ENCODE data around the gene TAF1.
"Not testable (repeated sequence)": the region's sequence is repeated elsewhere in the genome, so short reads cannot be mapped to it uniquely, and the experiment has no call there.

Gene TAF1

DNA sequence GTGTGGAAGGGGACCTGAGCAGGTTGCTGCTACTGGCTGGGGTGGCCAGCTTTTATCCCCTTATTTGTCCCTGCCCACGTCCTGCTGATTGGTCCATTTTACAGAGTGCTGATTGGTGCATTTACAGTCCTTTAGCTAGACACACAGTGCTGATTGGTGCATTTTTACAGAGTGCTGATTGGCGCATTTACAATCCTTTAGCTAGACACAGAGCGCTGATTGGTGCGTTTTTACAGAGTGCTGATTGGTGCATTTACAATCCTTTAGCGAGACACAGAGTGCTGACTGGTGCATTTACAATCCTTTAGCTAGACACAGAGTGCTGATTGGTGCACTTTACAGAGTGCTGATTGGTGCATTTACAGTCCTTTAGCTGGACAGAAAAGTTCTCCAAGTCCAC is 135.9 kb downstream of the TAF1 start:
- H3K4me3 Mint-ChIP-seq, CTCF ChIA-PET, H3K36me3 Mint-ChIP-seq, H3K4me1 Mint-ChIP-seq, H3K9me3 Mint-ChIP-seq, H3K27me3 Mint-ChIP-seq, DNase-seq, H3K27ac Mint-ChIP-seq: not testable (repeated sequence)

DNA sequence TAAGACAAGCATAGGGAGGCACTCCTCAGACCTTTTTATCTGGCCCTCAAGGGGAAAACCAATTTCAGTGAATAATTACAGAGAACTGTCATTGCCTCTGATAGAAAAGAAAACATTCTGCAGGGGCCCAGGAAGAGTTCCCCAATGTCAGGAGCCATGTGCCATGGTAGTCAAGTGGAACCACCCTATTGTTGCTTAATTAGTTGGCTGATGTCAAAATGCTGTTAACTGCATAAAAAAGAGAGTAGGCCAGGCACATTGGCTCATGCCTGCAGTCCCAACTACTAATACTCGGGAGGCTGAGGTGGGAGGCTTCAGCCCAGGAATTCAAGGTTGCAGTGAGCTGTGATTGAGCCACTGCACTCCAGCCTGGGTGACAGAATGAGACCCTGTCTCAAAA is 138.2 kb downstream of the TAF1 start:
- CTCF ChIA-PET: no interaction called here
- Mint-ChIP-seq H3K36me3 (no peaks in the 10 kb centered on the region), H3K27me3 (no peaks in the 10 kb centered on the region), H3K9me3 (no peaks in the 10 kb centered on the region), H3K4me1 (no peaks in the 10 kb centered on the region), H3K27ac (no peak overlapping the region), H3K4me3 (no peak overlapping the region)
- no peak for DNase-seq

DNA sequence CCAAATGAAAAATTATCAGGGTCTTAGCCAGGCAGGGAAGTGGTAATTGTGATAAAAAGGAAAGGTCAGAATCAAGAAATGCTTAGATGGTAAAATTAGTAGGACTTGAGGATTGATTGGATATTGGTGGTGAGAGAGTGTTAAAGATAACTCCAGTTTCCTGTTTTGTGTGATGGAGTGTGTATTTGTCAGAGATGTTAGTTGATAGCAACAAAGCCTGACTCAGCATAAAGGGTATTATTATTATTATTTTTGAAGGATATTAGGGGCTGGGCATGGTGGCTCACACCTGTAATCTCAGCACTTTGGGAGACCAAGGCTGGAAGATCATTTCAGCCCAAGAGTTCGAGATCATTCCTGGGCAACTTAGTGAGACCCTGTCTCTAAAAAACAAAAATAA is 143.1 kb downstream of the TAF1 start:
- Mint-ChIP-seq H3K27me3 (peaks cover 5% of the 10 kb centered on the region), H3K36me3 (peaks cover 2% of the 10 kb centered on the region), H3K4me1 (peaks cover 10% of the 10 kb centered on the region), H3K9me3 (peaks cover 5% of the 10 kb centered on the region), H3K4me3 (no peak overlapping the region), H3K27ac (no peak overlapping the region)
- DNase-seq: no peak
- CTCF ChIA-PET: no interaction called here

DNA sequence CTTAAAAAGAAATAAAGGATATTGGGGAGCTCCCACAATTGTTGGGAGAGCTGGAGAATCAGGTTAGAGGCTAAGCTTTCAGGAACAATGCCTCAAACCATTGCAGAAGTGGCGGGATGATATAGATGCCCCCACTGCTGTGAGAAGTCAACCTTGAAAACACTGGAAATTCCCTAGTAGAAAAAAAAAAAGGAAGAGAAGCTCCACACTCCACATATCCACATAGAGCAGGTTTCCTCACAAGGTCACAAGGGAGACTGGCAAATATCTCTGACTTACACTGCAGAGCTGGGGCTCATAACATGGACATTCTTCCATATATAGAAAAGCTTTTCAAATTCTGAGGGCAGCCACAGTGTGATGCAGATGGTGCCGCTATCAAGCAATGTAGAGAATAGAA is 144.0 kb downstream of the TAF1 start:
- peaks cover 5% of the 10 kb centered on the region for H3K9me3 Mint-ChIP-seq
- CTCF ChIA-PET: no interaction called here
- no peak for DNase-seq
- H3K27me3 Mint-ChIP-seq: peaks cover 5% of the 10 kb centered on the region
- H3K4me3 Mint-ChIP-seq: no peak overlapping the region
- H3K27ac Mint-ChIP-seq: no peak overlapping the region
- H3K36me3 Mint-ChIP-seq: peaks cover 2% of the 10 kb centered on the region
- peaks cover 15% of the 10 kb centered on the region for H3K4me1 Mint-ChIP-seq

DNA sequence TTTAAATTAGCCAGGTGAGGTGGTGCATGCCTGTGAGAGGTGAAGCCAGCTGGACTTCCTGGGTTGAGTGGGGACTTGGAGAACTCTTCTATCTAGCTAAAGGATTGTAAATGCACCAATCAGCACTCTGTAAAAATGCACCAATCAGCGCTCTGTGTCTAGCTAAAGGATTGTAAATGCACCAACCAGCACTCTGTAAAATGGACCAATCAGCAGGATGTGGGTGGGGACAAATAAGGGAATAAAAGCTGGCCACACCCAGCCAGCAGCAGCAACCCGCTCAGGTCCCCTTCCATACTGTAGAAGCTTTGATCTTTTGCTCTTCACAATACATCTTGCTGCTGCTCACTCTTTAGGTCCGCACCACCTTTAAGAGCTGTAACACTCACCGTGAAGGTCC is 147.6 kb downstream of the TAF1 start:
- not testable (repeated sequence) for DNase-seq, H3K27me3 Mint-ChIP-seq, H3K4me3 Mint-ChIP-seq, H3K9me3 Mint-ChIP-seq, H3K27ac Mint-ChIP-seq, H3K36me3 Mint-ChIP-seq
- H3K4me1 Mint-ChIP-seq: peaks cover 15% of the 10 kb centered on the region
- CTCF ChIA-PET: interaction anchor here (0.6 to 1.0 kb wide), 2 partner anchors 25 to 82 kb away, joined by 3 read pairs; no protein-coding TSS in a partner anchor

DNA sequence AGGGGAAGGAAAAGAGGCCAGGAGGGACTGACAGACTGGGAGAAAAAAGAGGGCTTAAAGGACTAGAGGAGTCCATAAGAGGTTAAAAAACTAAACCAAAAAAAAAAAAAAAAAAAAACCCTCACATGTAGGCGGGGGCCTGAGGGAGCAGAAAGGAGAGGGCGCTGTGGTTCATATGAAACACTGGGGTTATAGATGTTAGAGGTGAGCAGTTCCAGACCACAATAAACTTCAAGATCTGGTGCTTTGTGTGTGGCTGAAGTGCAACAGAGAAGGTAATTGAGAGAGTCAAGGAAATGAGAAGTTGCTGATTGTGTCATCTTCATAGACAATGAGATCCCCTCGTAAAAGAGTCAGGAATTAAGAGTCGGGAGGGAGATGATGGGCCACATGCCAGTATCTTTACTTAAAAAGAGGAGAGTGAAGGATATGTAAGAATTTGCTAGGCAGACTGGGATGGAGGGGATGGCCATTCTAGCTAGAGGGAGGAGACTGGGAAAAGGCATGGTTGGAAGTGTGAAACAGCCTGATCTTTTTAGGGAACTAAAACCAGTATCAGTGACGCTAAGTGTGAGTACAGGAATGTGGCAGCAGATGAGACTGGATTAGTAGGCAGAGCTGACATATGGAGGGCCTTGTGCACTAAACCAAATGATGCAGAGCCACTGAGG is 148.3 kb downstream of the TAF1 start:
- Mint-ChIP-seq H3K4me3 (no peak overlapping the region), H3K27me3 (peaks cover 5% of the 10 kb centered on the region), H3K36me3 (peaks cover 2% of the 10 kb centered on the region), H3K4me1 (peaks cover 15% of the 10 kb centered on the region), H3K27ac (peak overlapping the region; percentile 82), H3K9me3 (peaks cover 5% of the 10 kb centered on the region)
- DNase-seq: peak; percentile 54
- CTCF ChIA-PET: interaction anchor here (0.6 kb wide), 1 partner anchor 83 kb away, joined by 3 read pairs; no protein-coding TSS in a partner anchor

DNA sequence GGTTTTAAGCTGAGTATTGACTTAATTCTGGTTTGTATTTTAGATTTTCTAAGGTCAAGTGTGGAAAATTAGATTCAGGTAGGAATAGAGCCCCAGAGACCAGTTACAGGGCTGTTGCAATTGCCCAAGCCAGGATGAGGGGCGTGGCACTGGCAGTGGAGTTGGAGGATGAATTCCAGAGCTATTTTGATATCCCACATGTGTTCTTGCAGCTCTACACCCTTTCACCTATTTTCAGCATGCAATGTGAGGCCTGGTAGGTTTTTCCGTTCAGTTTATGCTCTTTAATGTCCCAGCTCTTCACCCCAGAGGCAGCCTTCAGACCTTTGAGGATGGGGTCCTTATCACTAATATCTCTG is 148.9 kb downstream of the TAF1 start:
- Mint-ChIP-seq H3K4me3 (no peak overlapping the region), H3K9me3 (peaks cover 5% of the 10 kb centered on the region), H3K27me3 (peaks cover 5% of the 10 kb centered on the region), H3K4me1 (peaks cover 15% of the 10 kb centered on the region), H3K27ac (no peak overlapping the region), H3K36me3 (peaks cover 2% of the 10 kb centered on the region)
- CTCF ChIA-PET: no interaction called here
- DNase-seq: no peak

Data from activated naive CD4-positive, alpha-beta T cell treated with anti-CD3 and anti-CD28 coated beads, Interleukin-2, amount 10 ng/mL, durations not matched to agents 7 days and 5 days (primary cell).